HepG2 (cell line): ENCODE data around the gene CD6. TPM values are rescaled to one million over a fixed set of nuclear protein-coding genes. Genes with fewer than 3 reads are reported as not detected.

Source experiments
- CBFB ChIP-seq: sonication (generic); formaldehyde crosslinking; IDR thresholded peaks from 2 replicates; pipeline ENCODE4 v1.4.0; 2020; ENCODE audit warnings: missing genetic modification reagents
- HDAC6 ChIP-seq: fragments of 200-600 bp; sonication (generic); IDR thresholded peaks from 2 replicates; pipeline ENCODE4 v1.7.0; 2017; ENCODE audit warnings: mild to moderate bottlenecking, antibody characterized with exemption, low read length, low read depth
- HNRNPUL1 ChIP-seq: fragments of 200-400 bp; formaldehyde crosslinking; IDR thresholded peaks from 2 replicates; pipeline ENCODE4 v1.6.1; 2017; ENCODE audit warnings: low read depth, mild to moderate bottlenecking, low read length, moderate library complexity
- IKZF4 ChIP-seq: sonication (generic); formaldehyde crosslinking; IDR thresholded peaks from 2 replicates; pipeline ENCODE4 v1.5.1; 2020; ENCODE audit warnings: borderline replicate concordance, mild to moderate bottlenecking, low read depth, missing genetic modification reagents; ENCODE audit errors: not compliant biosample characterization
- NAIF1 ChIP-seq: sonication (generic); formaldehyde crosslinking; IDR thresholded peaks from 2 replicates; pipeline ENCODE4 v1.5.0; 2020; ENCODE audit warnings: mild to moderate bottlenecking, missing genetic modification reagents, borderline replicate concordance
- NFIC ChIP-seq: IDR thresholded peaks from 2 replicates; pipeline ENCODE4 v1.6.1; 2012; ENCODE audit warnings: mild to moderate bottlenecking, low read length, inconsistent platforms
- NR2F2 ChIP-seq: IDR thresholded peaks from 2 replicates; pipeline ENCODE4 v1.6.1; 2012; ENCODE audit warnings: low read depth, inconsistent platforms, borderline replicate concordance
- ONECUT2 ChIP-seq: sonication (generic); formaldehyde crosslinking; IDR thresholded peaks from 2 replicates; pipeline ENCODE4 v1.4.0; 2020; ENCODE audit warnings: missing genetic modification reagents
- PAF1 ChIP-seq: IDR thresholded peaks from 2 replicates; pipeline ENCODE4 v1.6.1; 2016; ENCODE audit warnings: missing genetic modification reagents, missing compliant biosample characterization
- PHB2 ChIP-seq: fragments of 450-650 bp; IDR thresholded peaks from 2 replicates; pipeline ENCODE4 v1.6.1; 2018; ENCODE audit not compliant: partially characterized antibody
- TBL1XR1 ChIP-seq: fragments of 150-350 bp; IDR thresholded peaks from 2 replicates; pipeline ENCODE4 v1.6.1; 2014; ENCODE audit warnings: borderline replicate concordance, low read length; ENCODE audit not compliant: partially characterized antibody
- TCF12 ChIP-seq, 2 experiments: fragments of 450-650 bp in 1 of 2; sonication (generic) in 1 of 2; formaldehyde crosslinking in 1 of 2; IDR thresholded peaks; 2 replicates each; pipeline versions ENCODE4 v1.6.1 to v1.8.0; 2017 to 2022; ENCODE audit warnings: antibody characterized with exemption in 1 of 2, mild to moderate bottlenecking in 1 of 2, missing genetic modification reagents in 1 of 2, moderate library complexity in 1 of 2
- TP53 ChIP-seq: sonication (generic); formaldehyde crosslinking; conservative IDR thresholded peaks from 2 replicates; pipeline ENCODE4 v1.4.0; 2020; ENCODE audit warnings: missing genetic modification reagents
- YY1 ChIP-seq: IDR thresholded peaks from 2 replicates; pipeline ENCODE4 v1.6.1; 2011; ENCODE audit warnings: low read length, low read depth, moderate library complexity, mild to moderate bottlenecking; ENCODE audit not compliant: insufficient read depth, insufficient replicate concordance
- ZFP36L1 ChIP-seq: sonication (generic); formaldehyde crosslinking; IDR thresholded peaks from 2 replicates; pipeline ENCODE4 v1.8.0; 2022; ENCODE audit warnings: mild to moderate bottlenecking, missing genetic modification reagents, moderate library complexity
- ZFP90 ChIP-seq: sonication (generic); formaldehyde crosslinking; IDR thresholded peaks from 2 replicates; pipeline ENCODE4 v1.8.0; 2022; ENCODE audit warnings: missing genetic modification reagents, mild to moderate bottlenecking, inconsistent platforms, borderline replicate concordance
- ZMYM2 ChIP-seq: sonication (generic); formaldehyde crosslinking; IDR thresholded peaks from 2 replicates; pipeline ENCODE4 v1.8.0; 2022; ENCODE audit warnings: mild to moderate bottlenecking, missing genetic modification reagents
- ZNF10 ChIP-seq: sonication (generic); formaldehyde crosslinking; IDR thresholded peaks from 2 replicates; pipeline ENCODE4 v1.4.0; 2020; ENCODE audit warnings: mild to moderate bottlenecking, low read depth, missing genetic modification reagents, borderline replicate concordance
- ZNF367 ChIP-seq: sonication (generic); formaldehyde crosslinking; IDR thresholded peaks from 2 replicates; pipeline ENCODE4 v1.4.0; 2020; ENCODE audit warnings: missing genetic modification reagents, borderline replicate concordance
- ZNF724P ChIP-seq: sonication (generic); formaldehyde crosslinking; IDR thresholded peaks from 2 replicates; pipeline ENCODE4 v1.8.0; 2022; ENCODE audit warnings: missing genetic modification reagents, borderline replicate concordance
- ZNF782 ChIP-seq: sonication (generic); formaldehyde crosslinking; IDR thresholded peaks from 2 replicates; pipeline ENCODE4 v1.4.0; 2020; ENCODE audit warnings: missing genetic modification reagents, mild to moderate bottlenecking, borderline replicate concordance
- polyA plus RNA-seq, 8 experiments: library from polyadenylated mRNA; depleted of rRNA in 3 of 8; stranded (reverse) in 7 of 8; unstranded in 1 of 8; fragments of >200 nt; fragmentation: Illumina TruSeq in 4 of 8; extraction: Trizol in 4 of 8; gene quantifications; 2 replicates each; pipeline versions ENCODE4 v1.2.1 to v1.2.3, GENCODE V29; 2011 to 2016; ENCODE audit warnings: low read depth in 4 of 8, missing spikeins in 1 of 8, mixed read lengths in 1 of 8; ENCODE audit not compliant: insufficient read depth in 1 of 8
- total RNA-seq, 5 experiments: library from RNA; depleted of rRNA; stranded (reverse); fragments of >200 nt; fragmentation: Illumina TruSeq; extraction: Trizol; gene quantifications; 2 replicates each; pipeline ENCODE4 v1.2.3, GENCODE V29; 2016; ENCODE audit warnings: low read depth in 1 of 5
- TF ChIP-seq, protein P1 (sequence below): sonication (generic); formaldehyde crosslinking; IDR thresholded peaks from 2 replicates; pipeline ENCODE4 v1.5.0; 2020; ENCODE audit warnings: mild to moderate bottlenecking, missing genetic modification reagents
- TF ChIP-seq, protein P2 (sequence below): sonication (generic); formaldehyde crosslinking; IDR thresholded peaks from 2 replicates; pipeline ENCODE4 v1.4.0; 2020; ENCODE audit warnings: low read depth, mild to moderate bottlenecking, missing genetic modification reagents
- TF ChIP-seq, protein P3 (sequence below): sonication (generic); formaldehyde crosslinking; conservative IDR thresholded peaks from 2 replicates; pipeline ENCODE4 v1.4.0; 2020; ENCODE audit warnings: missing genetic modification reagents

Gene CD6
- total and polyA plus RNA-seq, 2 of the 13 experiments (the other 11 are each of a cell fraction or from before 2014, with no cell fraction given), result not detected

- no peak for TF ChIP-seq ZNF782
- no peak for TF ChIP-seq TBL1XR1
- TF ChIP-seq PAF1 (CRISPR knock-in tag), result no peak
- TF ChIP-seq, protein P1, sequence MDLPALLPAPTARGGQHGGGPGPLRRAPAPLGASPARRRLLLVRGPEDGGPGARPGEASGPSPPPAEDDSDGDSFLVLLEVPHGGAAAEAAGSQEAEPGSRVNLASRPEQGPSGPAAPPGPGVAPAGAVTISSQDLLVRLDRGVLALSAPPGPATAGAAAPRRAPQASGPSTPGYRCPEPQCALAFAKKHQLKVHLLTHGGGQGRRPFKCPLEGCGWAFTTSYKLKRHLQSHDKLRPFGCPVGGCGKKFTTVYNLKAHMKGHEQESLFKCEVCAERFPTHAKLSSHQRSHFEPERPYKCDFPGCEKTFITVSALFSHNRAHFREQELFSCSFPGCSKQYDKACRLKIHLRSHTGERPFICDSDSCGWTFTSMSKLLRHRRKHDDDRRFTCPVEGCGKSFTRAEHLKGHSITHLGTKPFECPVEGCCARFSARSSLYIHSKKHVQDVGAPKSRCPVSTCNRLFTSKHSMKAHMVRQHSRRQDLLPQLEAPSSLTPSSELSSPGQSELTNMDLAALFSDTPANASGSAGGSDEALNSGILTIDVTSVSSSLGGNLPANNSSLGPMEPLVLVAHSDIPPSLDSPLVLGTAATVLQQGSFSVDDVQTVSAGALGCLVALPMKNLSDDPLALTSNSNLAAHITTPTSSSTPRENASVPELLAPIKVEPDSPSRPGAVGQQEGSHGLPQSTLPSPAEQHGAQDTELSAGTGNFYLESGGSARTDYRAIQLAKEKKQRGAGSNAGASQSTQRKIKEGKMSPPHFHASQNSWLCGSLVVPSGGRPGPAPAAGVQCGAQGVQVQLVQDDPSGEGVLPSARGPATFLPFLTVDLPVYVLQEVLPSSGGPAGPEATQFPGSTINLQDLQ (CRISPR knock-in tag), result no peak
- TF ChIP-seq ZNF724P, result no peak; the same call in 1 of the 2 replicates
- no peak for TF ChIP-seq NAIF1
- TF ChIP-seq ONECUT2, result no peak
- TF ChIP-seq ZMYM2 (CRISPR knock-in tag), result no peak
- 0 out of 2 replicates have a peak, but pooled peaks have one; percentile 46 for TF ChIP-seq CBFB (CRISPR knock-in tag)
- TF ChIP-seq ZNF10, result no peak
- TF ChIP-seq TP53, result no peak
- TF ChIP-seq ZNF367 (CRISPR knock-in tag), result no peak
- TF ChIP-seq ZFP36L1 (CRISPR knock-in tag), result no peak
- no peak for TF ChIP-seq TCF12 (IDR thresholded peaks at IDR 0.05)
- no peak for TF ChIP-seq TCF12 (CRISPR knock-in tag; IDR thresholded peaks at IDR 0.05)
- no peak for TF ChIP-seq NFIC
- TF ChIP-seq, protein P2, sequence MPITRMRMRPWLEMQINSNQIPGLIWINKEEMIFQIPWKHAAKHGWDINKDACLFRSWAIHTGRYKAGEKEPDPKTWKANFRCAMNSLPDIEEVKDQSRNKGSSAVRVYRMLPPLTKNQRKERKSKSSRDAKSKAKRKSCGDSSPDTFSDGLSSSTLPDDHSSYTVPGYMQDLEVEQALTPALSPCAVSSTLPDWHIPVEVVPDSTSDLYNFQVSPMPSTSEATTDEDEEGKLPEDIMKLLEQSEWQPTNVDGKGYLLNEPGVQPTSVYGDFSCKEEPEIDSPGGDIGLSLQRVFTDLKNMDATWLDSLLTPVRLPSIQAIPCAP, result no peak
- TF ChIP-seq PHB2, result no peak
- no peak for TF ChIP-seq ZFP90 (CRISPR knock-in tag)
- TF ChIP-seq IKZF4 (CRISPR knock-in tag), result peak; percentile 25
- no peak for TF ChIP-seq NR2F2
- no peak for TF ChIP-seq YY1
- no peak for TF ChIP-seq HDAC6
- TF ChIP-seq, protein P3, sequence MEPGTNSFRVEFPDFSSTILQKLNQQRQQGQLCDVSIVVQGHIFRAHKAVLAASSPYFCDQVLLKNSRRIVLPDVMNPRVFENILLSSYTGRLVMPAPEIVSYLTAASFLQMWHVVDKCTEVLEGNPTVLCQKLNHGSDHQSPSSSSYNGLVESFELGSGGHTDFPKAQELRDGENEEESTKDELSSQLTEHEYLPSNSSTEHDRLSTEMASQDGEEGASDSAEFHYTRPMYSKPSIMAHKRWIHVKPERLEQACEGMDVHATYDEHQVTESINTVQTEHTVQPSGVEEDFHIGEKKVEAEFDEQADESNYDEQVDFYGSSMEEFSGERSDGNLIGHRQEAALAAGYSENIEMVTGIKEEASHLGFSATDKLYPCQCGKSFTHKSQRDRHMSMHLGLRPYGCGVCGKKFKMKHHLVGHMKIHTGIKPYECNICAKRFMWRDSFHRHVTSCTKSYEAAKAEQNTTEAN (CRISPR knock-in tag), result no peak
- no peak for TF ChIP-seq HNRNPUL1
These were observed 47.2 kb upstream of the CD6 start, which contains the start of gene TMEM132A (continued) for GRCh38 chr11:60924110-60924905.
